KMS-11 (cell line): ENCODE data around the gene OGT.
"Not testable (repeated sequence)": the region's sequence is repeated elsewhere in the genome, so short reads cannot be mapped to it uniquely, and the experiment has no call there.

Source experiments
- H2AFZ ChIP-seq: fragments of 200-600 bp; sonication (generic); 2 replicates; pipeline ENCODE4 v1.6.1; 2016; ENCODE audit warnings: antibody characterized with exemption, mixed run types, low read depth
- H3K27ac ChIP-seq: fragments of 200-600 bp; sonication (generic); 2 replicates; pipeline ENCODE4 v1.6.1; 2016; ENCODE audit warnings: mild to moderate bottlenecking, mixed run types
- H3K27me3 ChIP-seq: fragments of 200-600 bp; sonication (generic); 2 replicates; pipeline ENCODE4 v1.6.1; 2017; ENCODE audit warnings: mild to moderate bottlenecking, low read depth, mixed run types, moderate library complexity; ENCODE audit not compliant: insufficient read depth
- H3K36me3 ChIP-seq: fragments of 200-600 bp; sonication (generic); 2 replicates; pipeline ENCODE4 v1.6.1; 2017; ENCODE audit warnings: mild to moderate bottlenecking, mixed run types; ENCODE audit not compliant: insufficient read depth
- H3K4me1 ChIP-seq: fragments of 200-600 bp; sonication (generic); 2 replicates; pipeline ENCODE4 v1.6.1; 2016; ENCODE audit warnings: mild to moderate bottlenecking, low read depth, mixed run types; ENCODE audit not compliant: poor library complexity, severe bottlenecking
- H3K4me2 ChIP-seq: fragments of 200-600 bp; sonication (generic); 2 replicates; pipeline ENCODE4 v1.7.0; 2016; ENCODE audit warnings: mild to moderate bottlenecking, mixed run types
- H3K4me3 ChIP-seq: fragments of 200-600 bp; sonication (generic); IDR thresholded peaks from 2 replicates; pipeline ENCODE4 v1.6.1; 2017; ENCODE audit warnings: low read depth, low read length, mixed read lengths; ENCODE audit not compliant: insufficient read depth
- H3K79me2 ChIP-seq: fragments of 200-600 bp; sonication (generic); 2 replicates; pipeline ENCODE4 v1.6.1; 2016; ENCODE audit warnings: low read depth, mixed run types; ENCODE audit not compliant: insufficient read depth
- H3K9ac ChIP-seq: fragments of 200-600 bp; sonication (generic); 2 replicates; pipeline ENCODE4 v1.6.1; 2016; ENCODE audit warnings: mild to moderate bottlenecking, mixed run types
- H4K20me1 ChIP-seq: fragments of 200-600 bp; sonication (generic); 2 replicates; pipeline ENCODE4 v1.6.1; 2016; ENCODE audit warnings: mild to moderate bottlenecking, mixed run types; ENCODE audit not compliant: insufficient read depth
- TF ChIP-seq, protein P1 (sequence below): fragments of 200-600 bp; sonication (generic); conservative IDR thresholded peaks from 2 replicates; pipeline ENCODE4 v1.6.1; 2017; ENCODE audit warnings: low read depth, mild to moderate bottlenecking, antibody characterized with exemption, low read length, moderate library complexity, mixed read lengths

The OGT gene

DNA sequence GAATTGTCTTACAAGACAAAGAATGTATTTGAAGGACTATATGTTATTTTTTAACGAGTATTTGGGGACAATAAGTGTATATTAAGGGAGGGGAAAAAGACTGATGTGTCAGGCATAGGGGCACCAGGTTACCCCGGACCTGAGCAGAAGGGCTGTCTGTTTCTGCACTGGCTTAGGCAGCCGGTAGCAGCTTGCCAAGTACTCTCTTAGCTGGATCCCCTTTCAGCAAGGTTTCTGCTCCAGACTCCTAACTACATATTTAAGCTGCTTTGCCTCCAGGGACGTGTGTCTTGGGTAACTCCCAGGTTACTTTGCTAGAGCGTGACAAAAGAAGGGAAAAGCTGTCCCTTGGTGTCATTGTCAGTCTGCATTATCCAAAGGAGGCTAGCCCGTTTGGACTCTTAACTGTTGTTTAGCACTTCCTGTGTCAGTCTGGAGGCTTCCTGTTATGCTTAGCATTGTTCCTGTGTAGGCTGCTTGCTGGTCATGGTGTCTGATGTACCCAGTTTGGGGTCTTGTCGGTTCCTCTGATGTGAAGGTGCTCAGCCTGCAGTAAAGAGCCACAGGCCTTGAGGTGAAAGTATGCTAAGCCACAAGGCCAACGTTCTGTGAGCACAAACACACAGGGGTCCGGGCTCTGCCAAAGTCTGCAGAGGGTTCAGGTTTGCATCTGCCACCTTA is 73.8 kb downstream of the OGT start:
- H3K79me2 ChIP-seq, result no peaks in the 10 kb centered on the region
- H3K36me3 ChIP-seq, result no peaks in the 10 kb centered on the region
- no peak overlapping the region for H2AFZ ChIP-seq
- no peaks in the 10 kb centered on the region for H3K27me3 ChIP-seq
- H3K9ac ChIP-seq, result no peak overlapping the region
- no peaks in the 10 kb centered on the region for H4K20me1 ChIP-seq
- no peak overlapping the region for H3K4me2 ChIP-seq
- H3K27ac ChIP-seq, result no peak overlapping the region
- no peaks in the 10 kb centered on the region for H3K4me1 ChIP-seq
- TF ChIP-seq, protein P1, sequence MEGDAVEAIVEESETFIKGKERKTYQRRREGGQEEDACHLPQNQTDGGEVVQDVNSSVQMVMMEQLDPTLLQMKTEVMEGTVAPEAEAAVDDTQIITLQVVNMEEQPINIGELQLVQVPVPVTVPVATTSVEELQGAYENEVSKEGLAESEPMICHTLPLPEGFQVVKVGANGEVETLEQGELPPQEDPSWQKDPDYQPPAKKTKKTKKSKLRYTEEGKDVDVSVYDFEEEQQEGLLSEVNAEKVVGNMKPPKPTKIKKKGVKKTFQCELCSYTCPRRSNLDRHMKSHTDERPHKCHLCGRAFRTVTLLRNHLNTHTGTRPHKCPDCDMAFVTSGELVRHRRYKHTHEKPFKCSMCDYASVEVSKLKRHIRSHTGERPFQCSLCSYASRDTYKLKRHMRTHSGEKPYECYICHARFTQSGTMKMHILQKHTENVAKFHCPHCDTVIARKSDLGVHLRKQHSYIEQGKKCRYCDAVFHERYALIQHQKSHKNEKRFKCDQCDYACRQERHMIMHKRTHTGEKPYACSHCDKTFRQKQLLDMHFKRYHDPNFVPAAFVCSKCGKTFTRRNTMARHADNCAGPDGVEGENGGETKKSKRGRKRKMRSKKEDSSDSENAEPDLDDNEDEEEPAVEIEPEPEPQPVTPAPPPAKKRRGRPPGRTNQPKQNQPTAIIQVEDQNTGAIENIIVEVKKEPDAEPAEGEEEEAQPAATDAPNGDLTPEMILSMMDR, result no peak
- no peak overlapping the region for H3K4me3 ChIP-seq

DNA sequence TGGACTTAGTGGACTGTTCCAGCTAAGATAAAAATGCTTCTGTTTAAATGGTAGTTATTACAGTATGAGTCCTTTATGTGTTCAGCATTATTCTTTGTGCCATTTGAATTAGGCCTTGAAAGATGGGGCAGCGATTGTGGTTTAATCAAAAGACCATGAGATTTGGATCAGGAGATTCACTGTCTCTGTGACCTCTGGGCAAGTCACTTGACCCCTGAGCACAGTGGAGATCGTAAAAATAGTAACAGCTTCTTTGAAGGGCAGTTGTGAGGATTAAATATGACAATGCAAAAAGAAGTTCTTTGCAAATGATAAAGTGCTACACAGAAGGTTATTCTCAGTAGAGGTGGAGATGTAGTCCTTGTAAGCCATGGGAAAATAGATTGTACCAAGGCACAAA is 74.6 kb downstream of the OGT start:
- no peak overlapping the region for H3K4me3 ChIP-seq
- H3K4me2 ChIP-seq, result no peak overlapping the region
- H3K4me1 ChIP-seq, result no peaks in the 10 kb centered on the region
- H3K9ac ChIP-seq, result no peak overlapping the region
- H3K27ac ChIP-seq, result no peak overlapping the region
- H4K20me1 ChIP-seq, result no peaks in the 10 kb centered on the region
- TF ChIP-seq, protein P1, result no peak
- no peak overlapping the region for H2AFZ ChIP-seq
- H3K27me3 ChIP-seq, result no peaks in the 10 kb centered on the region
- H3K36me3 ChIP-seq, result no peaks in the 10 kb centered on the region
- no peaks in the 10 kb centered on the region for H3K79me2 ChIP-seq

DNA sequence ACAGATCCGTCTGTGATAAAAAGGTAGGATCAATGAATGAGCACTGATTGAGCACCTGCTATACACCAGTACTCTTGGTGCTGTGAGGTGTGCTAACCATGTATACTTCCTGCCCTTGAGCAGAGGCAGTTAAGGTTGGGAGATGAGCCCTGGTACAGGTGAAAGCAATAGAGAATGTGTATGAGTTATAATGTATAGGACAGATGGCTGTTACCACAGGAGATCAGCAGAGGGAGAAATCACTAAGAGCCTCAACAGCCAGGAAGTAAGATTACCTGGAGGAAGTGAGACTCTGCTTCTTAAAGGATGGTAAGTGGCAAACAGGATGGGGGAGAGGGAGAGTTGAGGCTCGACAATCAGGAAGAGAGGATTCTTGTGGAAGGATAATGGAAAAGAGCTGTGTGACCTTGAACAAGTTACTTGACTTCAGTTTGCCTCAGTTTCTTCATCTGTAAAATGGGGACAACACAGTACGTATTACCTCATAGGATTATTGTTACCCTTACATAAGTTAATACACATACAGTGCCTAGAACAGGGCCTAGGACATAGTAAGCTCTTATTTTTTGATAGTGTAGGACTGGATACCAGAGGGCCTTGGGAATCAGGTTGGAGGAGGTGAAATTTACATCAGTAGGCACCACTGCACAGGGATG is 76.3 kb downstream of the OGT start:
- H2AFZ ChIP-seq, result no peak overlapping the region
- H4K20me1 ChIP-seq, result no peaks in the 10 kb centered on the region
- no peaks in the 10 kb centered on the region for H3K27me3 ChIP-seq
- no peak overlapping the region for H3K4me3 ChIP-seq
- no peaks in the 10 kb centered on the region for H3K79me2 ChIP-seq
- no peak overlapping the region for H3K9ac ChIP-seq
- no peaks in the 10 kb centered on the region for H3K36me3 ChIP-seq
- H3K4me2 ChIP-seq, result no peak overlapping the region
- no peaks in the 10 kb centered on the region for H3K4me1 ChIP-seq
- H3K27ac ChIP-seq, result no peak overlapping the region
- TF ChIP-seq, protein P1, result no peak

DNA sequence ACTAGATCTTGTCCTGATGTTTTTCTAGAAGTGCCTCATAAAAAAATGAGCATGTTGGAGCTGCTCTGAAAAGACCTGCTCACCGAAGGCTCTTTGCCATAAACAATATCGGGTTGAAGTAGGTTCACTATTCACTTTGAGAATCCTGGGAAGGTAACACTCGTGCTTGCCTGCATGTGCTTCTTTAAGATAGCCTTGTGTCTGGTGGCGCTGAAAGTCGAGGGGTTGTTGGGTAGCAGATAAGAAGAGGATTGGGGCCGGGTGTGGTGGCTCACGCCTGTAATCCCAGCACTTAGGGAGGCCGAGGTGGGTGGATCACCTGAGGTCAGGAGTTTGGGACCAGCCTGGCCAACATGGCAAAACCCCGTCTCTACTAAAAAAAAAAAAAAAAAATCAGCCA is 78.8 kb downstream of the OGT start:
- H3K36me3 ChIP-seq, H4K20me1 ChIP-seq, H3K79me2 ChIP-seq, H3K27me3 ChIP-seq, H3K4me2 ChIP-seq, H3K9ac ChIP-seq, H3K4me3 ChIP-seq, H3K4me1 ChIP-seq, H3K27ac ChIP-seq, H2AFZ ChIP-seq: not testable (repeated sequence)

DNA sequence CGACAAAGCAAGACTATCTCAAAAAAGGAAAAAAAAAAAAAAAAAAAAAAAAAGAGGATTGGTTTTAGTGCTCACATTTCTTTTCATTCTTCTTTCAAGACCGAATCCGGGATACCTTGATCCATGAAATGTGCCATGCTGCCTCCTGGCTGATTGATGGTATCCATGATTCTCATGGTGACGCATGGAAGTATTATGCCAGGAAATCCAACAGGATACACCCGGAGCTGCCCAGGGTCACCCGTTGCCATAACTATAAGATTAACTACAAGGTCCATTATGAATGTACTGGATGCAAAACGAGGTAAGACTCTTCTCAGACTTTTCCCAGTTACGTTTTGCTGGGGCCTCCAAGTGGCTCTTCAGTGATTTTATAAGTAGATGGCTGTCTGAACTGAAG is 79.4 kb downstream of the OGT start:
- Histone ChIP-seq H3K4me1 (peaks cover 4% of the 10 kb centered on the region), H2AFZ (no peak overlapping the region), H3K4me3 (no peak overlapping the region), H4K20me1 (no peaks in the 10 kb centered on the region), H3K36me3 (no peaks in the 10 kb centered on the region), H3K4me2 (no peak overlapping the region), H3K79me2 (no peaks in the 10 kb centered on the region), H3K27me3 (no peaks in the 10 kb centered on the region), H3K9ac (no peak overlapping the region), H3K27ac (no peak overlapping the region)
- TF ChIP-seq, protein P1, result no peak
